GM06990 (cell line): ENCODE results near the gene FCN2.

Experiments
- DNase-seq: peaks from one replicate; pipeline ENCODE4 v3.0.0-alpha.2; 2011; ENCODE audit not compliant: insufficient read length; ENCODE audit errors: extremely low read depth
- H3K27me3 ChIP-seq: replicated peaks from 2 replicates; pipeline ENCODE4 v1.6.0; 2011; ENCODE audit warnings: low read length; ENCODE audit not compliant: control insufficient read depth, insufficient read depth
- H3K36me3 ChIP-seq: 2 replicates; pipeline ENCODE4 v1.5.1; 2011; ENCODE audit warnings: low read length; ENCODE audit not compliant: control insufficient read depth, insufficient read depth
- H3K4me3 ChIP-seq: replicated peaks from 2 replicates; pipeline ENCODE4 v1.5.1; 2011; ENCODE audit warnings: low read depth, mild to moderate bottlenecking, control low read depth, low read length
- TF ChIP-seq, protein P1 (sequence below): IDR thresholded peaks from 2 replicates; pipeline ENCODE4 v1.5.1; 2011; ENCODE audit warnings: low read length, control low read depth, mild to moderate bottlenecking, inconsistent platforms; ENCODE audit not compliant: insufficient read depth, poor library complexity, severe bottlenecking

Gene FCN2

DNA sequence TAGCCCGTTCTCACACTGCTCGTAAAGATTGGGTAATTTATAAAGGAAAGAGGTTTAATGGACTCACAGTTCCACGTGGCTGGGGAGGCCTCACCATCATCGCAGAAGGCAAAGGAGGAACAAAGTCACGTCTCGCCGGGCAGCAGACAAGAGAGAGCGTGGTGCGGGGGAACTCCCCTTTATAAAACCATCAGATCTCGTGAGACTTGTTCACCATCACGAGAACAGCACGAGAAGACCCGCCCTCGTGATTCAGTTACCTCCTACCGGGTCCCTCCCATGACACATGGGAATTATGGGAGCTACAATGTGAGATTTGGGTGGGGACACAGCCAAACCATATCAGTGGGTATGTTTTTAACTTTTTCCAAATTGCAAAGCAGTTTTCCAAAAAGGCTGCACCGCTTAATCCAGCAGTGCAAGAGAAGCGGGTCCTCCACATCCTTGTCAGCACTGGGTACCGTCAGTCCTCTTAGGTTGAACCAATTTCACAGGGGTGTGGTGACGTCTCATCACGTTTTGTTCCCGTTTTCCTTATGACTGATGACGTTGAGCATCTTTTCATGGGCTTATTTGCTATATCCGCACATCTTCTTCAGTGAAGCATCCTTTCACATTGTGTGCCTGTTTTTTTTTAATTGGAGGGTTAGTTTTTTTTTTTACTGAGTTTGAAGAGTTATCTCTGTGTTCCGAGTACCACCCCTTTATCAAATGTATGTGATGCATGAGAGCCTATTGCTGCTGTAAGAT lies 8.0 kb upstream of the FCN2 start:
- Histone ChIP-seq H3K36me3 (no peaks in the 10 kb centered on the region), H3K27me3 (no peaks in the 10 kb centered on the region), H3K4me3 (no peak overlapping the region)
- TF ChIP-seq, protein P1, sequence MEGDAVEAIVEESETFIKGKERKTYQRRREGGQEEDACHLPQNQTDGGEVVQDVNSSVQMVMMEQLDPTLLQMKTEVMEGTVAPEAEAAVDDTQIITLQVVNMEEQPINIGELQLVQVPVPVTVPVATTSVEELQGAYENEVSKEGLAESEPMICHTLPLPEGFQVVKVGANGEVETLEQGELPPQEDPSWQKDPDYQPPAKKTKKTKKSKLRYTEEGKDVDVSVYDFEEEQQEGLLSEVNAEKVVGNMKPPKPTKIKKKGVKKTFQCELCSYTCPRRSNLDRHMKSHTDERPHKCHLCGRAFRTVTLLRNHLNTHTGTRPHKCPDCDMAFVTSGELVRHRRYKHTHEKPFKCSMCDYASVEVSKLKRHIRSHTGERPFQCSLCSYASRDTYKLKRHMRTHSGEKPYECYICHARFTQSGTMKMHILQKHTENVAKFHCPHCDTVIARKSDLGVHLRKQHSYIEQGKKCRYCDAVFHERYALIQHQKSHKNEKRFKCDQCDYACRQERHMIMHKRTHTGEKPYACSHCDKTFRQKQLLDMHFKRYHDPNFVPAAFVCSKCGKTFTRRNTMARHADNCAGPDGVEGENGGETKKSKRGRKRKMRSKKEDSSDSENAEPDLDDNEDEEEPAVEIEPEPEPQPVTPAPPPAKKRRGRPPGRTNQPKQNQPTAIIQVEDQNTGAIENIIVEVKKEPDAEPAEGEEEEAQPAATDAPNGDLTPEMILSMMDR = no peak
- DNase-seq = no peak

DNA sequence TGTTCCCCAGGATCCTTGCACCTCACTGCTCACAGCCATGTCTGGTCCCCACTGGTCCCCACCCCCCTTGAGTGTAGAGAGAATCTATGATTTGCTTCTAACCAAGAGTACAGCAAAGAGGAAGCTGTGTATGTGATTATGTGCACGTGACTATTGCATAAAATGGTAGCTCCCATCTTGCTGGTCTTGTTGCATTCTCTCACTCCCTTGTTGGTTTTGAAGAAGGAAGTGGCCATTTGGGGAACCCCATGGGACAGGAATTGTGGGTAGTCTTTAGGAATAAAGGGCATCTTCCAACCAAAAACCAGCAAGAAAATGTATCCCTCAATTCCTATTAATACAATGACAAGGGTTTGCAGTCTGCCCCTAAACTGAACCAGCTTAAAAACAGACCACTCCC lies 5.2 kb upstream of the FCN2 start:
- no peak overlapping the region for H3K4me3 ChIP-seq
- H3K27me3 ChIP-seq = no peaks in the 10 kb centered on the region
- TF ChIP-seq, protein P1 = no peak
- no peaks in the 10 kb centered on the region for H3K36me3 ChIP-seq
- DNase-seq = no peak

DNA sequence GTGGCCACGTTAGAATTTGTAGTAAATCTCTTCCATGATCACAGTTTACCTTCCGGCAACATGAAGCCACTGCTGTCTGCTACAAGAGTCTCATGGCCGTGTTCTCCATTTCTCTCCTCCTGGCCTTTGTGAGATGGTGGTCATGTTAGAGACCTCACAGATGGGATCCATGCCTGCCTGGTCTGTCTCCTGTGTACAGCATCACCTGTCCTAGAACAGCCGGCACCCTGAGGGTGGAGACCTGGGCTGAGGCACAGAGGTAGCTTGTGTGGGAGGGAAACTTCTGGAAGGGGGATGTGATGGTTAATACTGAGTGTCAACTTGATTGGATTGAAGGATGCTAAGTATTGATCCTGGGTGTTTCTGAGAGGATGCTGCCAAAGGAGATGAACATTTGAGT lies 3.1 kb upstream of the FCN2 start:
- DNase-seq = no peak
- no peak overlapping the region for H3K4me3 ChIP-seq
- TF ChIP-seq, protein P1 = no peak
- no peaks in the 10 kb centered on the region for H3K36me3 ChIP-seq
- no peaks in the 10 kb centered on the region for H3K27me3 ChIP-seq

DNA sequence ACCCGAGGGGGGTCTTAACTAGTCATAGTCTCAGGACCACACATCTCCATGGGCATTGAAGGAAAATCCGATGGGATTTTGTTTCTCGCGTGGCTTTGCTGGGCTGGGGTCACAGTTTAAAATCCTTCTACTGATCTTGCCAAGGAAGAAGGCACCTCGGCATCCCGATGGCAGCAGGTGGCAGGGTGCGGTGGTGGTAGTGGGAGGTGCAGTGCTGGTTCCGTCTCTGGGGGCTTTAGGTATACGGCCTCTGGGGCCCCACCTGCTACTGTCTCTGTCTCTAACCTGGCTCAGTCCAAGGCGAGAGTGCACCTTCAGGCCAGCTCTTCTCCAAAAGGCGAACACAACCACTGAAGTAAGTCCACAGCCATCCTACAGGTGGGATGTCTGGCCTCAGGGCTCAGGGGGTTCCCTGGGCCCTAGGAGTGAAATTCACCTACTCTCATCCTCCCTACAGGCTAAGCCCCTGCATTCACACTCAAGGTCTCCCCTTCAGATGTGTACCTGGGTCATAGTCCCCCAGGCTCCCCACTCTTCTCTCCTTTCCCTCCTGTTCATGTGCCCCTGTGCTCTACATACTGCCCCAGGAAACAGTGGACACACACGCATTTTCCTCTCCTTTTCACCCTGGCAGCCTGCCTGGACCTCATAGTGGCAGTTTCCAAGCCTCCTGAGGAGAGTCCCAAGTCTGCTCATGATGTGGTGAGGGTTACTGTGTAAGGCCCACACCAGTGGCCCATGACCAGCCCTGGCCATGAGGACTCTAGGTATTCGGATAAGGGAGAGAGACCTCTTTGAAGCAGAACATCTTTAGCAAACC lies 736 bp upstream of the FCN2 start:
- H3K4me3 ChIP-seq = no peak overlapping the region
- no peaks in the 10 kb centered on the region for H3K36me3 ChIP-seq
- H3K27me3 ChIP-seq = no peaks in the 10 kb centered on the region
- TF ChIP-seq, protein P1 = no peak
- DNase-seq = no peak

DNA sequence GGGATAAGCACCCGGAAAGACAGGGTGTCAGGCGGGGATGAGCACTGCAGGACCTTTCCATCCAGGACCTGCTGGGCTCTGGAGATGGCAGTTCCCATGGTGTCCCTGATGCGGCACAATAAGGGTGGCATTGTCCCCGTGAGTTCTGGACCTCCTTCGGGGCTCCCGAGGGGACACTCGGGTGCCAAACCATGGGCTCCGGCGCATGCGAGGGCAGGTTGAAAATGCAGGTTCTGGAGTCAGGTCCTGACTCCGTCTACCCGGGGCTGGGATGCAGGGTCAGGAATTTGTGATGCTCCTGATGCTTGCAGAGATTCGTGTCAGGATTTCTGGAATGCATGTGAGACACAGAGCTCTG lies 682 bp downstream of the FCN2 start:
- TF ChIP-seq, protein P1 = no peak
- H3K27me3 ChIP-seq = no peaks in the 10 kb centered on the region

More for the DNA sequence above, 682 bp downstream of the FCN2 start:
- no peak overlapping the region for H3K4me3 ChIP-seq
- DNase-seq = no peak
- H3K36me3 ChIP-seq = no peaks in the 10 kb centered on the region
